Body of pancreas (tissue), 4 donors: ENCODE results near the gene CSRP1.

Source experiments
- CTCF ChIP-seq, 7 experiments: fragments of 450-650 bp in 4 of 7; fragments of 200-600 bp in 3 of 7; sonication (generic) in 3 of 7; IDR thresholded peaks; one replicate each; pipeline ENCODE4 v1.5.1; 2016 to 2019; ENCODE audit warnings: antibody characterized with exemption in 7 of 7
- POLR2A ChIP-seq, 3 donors: fragments of 450-650 bp; IDR thresholded peaks; one replicate each; pipeline ENCODE4 v1.6.1; 2016; ENCODE audit warnings: antibody characterized with exemption in 3 of 3, mild to moderate bottlenecking in 2 of 3

DNA sequence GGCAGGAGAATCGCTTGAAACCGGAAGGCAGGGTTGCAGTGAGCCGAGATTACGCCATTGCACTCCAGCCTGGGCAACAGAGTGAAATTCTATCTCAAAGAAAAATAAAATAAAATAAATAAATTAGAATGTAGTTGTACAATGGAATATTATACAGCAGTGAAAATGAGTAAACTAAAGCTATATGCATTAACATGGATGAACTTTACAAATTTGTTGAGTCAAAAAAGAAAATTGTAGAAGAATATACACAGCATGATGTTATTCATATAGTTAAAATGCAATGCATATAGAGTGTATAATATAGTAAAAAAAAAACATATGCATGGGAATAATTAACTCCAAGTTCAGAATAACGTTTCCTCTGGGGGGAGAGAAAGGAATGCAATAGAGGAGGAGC is 21.0 kb upstream of the CSRP1 start:
- TF ChIP-seq CTCF (IDR thresholded peaks at IDR 0.05) (no peak), POLR2A (IDR thresholded peaks at IDR 0.05) (no peak)
